Central memory CD8-positive, alpha-beta T cell (primary cell): ENCODE data around the gene IGSF6.
"Not testable (repeated sequence)": the region's sequence is repeated elsewhere in the genome, so short reads cannot be mapped to it uniquely, and the experiment has no call there.

Experiments used
- ATAC-seq: fragments of 150-1000 bp; cut with Tn5 transposase; replicated peaks from 2 replicates; pipeline ENCODE4 v1.10.0; 2022; ENCODE audit warnings: mild to moderate bottlenecking, moderate FRiP score, moderate number of reproducible peaks; ENCODE audit not compliant: poor library complexity, severe bottlenecking; ENCODE audit errors: extremely low read depth
- DNase-seq, 2 donors: peaks; one replicate each; pipeline ENCODE4 v3.0.0; 2021; ENCODE audit warnings: low spot score in 2 of 2
- H3K27ac Mint-ChIP-seq: one replicate; pipeline ENCODE4 v1.8.0; 2022; ENCODE audit warnings: low read depth, mild to moderate bottlenecking, moderate library complexity, mixed read lengths
- H3K27me3 Mint-ChIP-seq: one replicate; pipeline ENCODE4 v1.8.0; 2022; ENCODE audit warnings: mixed read lengths
- H3K36me3 Mint-ChIP-seq: one replicate; pipeline ENCODE4 v1.8.0; 2022; ENCODE audit warnings: mild to moderate bottlenecking, moderate library complexity, mixed read lengths; ENCODE audit not compliant: insufficient read depth
- H3K4me1 Mint-ChIP-seq: one replicate; pipeline ENCODE4 v1.8.0; 2022; ENCODE audit warnings: mixed read lengths
- H3K4me3 Mint-ChIP-seq: one replicate; pipeline ENCODE4 v1.8.0; 2022; ENCODE audit warnings: mild to moderate bottlenecking, moderate library complexity, mixed read lengths
- H3K9me3 Mint-ChIP-seq: one replicate; pipeline ENCODE4 v1.8.0; 2022; ENCODE audit warnings: mixed read lengths

The IGSF6 gene

GRCh38 chr16:21652453-21652852 lies at the start of gene IGSF6:
Gene IGSF6, minus strand, starts transcription at chr16:21652608. Its CDS starts 10 bp downstream, at chr16:21652598.
- ATAC-seq (no peak), DNase-seq (no peak)
- Mint-ChIP-seq H3K27ac (peak within 1 kb of the TSS; percentile 67), H3K9me3 (no peaks in the 10 kb centered on the region), H3K27me3 (no peaks in the 10 kb centered on the region), H3K36me3 (peaks cover 26% of the 10 kb centered on the region), H3K4me1 (peaks cover 29% of the 10 kb centered on the region), H3K4me3 (no peak within 1 kb of the TSS)

- no peak for ATAC-seq
- Mint-ChIP-seq H3K27ac (no peak overlapping the region), H3K9me3 (no peaks in the 10 kb centered on the region), H3K4me3 (no peak overlapping the region), H3K36me3 (no peaks in the 10 kb centered on the region), H3K4me1 (no peaks in the 10 kb centered on the region), H3K27me3 (no peaks in the 10 kb centered on the region)
- DNase-seq, result no peak
Measured at GRCh38 chr16:21701271-21701670, 48.9 kb upstream of the IGSF6 start.

- ATAC-seq, result no peak
- Mint-ChIP-seq H3K9me3 (no peaks in the 10 kb centered on the region), H3K27me3 (no peaks in the 10 kb centered on the region), H3K4me3 (no peak overlapping the region), H3K36me3 (no peaks in the 10 kb centered on the region), H3K4me1 (no peaks in the 10 kb centered on the region), H3K27ac (no peak overlapping the region)
- DNase-seq, result no peak
Measured at GRCh38 chr16:21698169-21699032, 46.0 kb upstream of the IGSF6 start.

- no peak for ATAC-seq
- DNase-seq, result no peak
Measured at GRCh38 chr16:21697032-21697431, 44.6 kb upstream of the IGSF6 start.

GRCh38 chr16:21694609-21695008 lies 42.2 kb upstream of the IGSF6 start:
- no peaks in the 10 kb centered on the region for H3K36me3 Mint-ChIP-seq
- DNase-seq (no peak), ATAC-seq (no peak)
- no peak overlapping the region for H3K4me3 Mint-ChIP-seq
- no peaks in the 10 kb centered on the region for H3K9me3 Mint-ChIP-seq
- H3K4me1 Mint-ChIP-seq, result no peaks in the 10 kb centered on the region
- no peak overlapping the region for H3K27ac Mint-ChIP-seq
- H3K27me3 Mint-ChIP-seq, result no peaks in the 10 kb centered on the region

More at GRCh38 chr16:21697032-21697431, 44.6 kb upstream of the IGSF6 start:
- Mint-ChIP-seq H3K27ac (no peak overlapping the region), H3K36me3 (no peaks in the 10 kb centered on the region), H3K9me3 (no peaks in the 10 kb centered on the region), H3K4me3 (no peak overlapping the region), H3K27me3 (no peaks in the 10 kb centered on the region), H3K4me1 (no peaks in the 10 kb centered on the region)

- not testable (repeated sequence) for ATAC-seq, H3K4me1 Mint-ChIP-seq
Measured at GRCh38 chr16:21690967-21691366, 38.6 kb upstream of the IGSF6 start.

GRCh38 chr16:21689107-21689506 lies 36.7 kb upstream of the IGSF6 start:
- peaks cover 4% of the 10 kb centered on the region for H3K4me1 Mint-ChIP-seq
- H3K27ac Mint-ChIP-seq, result no peak overlapping the region
- ATAC-seq, result no peak
- no peak overlapping the region for H3K4me3 Mint-ChIP-seq
- H3K36me3 Mint-ChIP-seq, result no peaks in the 10 kb centered on the region
- no peaks in the 10 kb centered on the region for H3K9me3 Mint-ChIP-seq
- DNase-seq, result no peak
- no peaks in the 10 kb centered on the region for H3K27me3 Mint-ChIP-seq

More at GRCh38 chr16:21690967-21691366, 38.6 kb upstream of the IGSF6 start:
- H3K9me3 Mint-ChIP-seq, H3K27ac Mint-ChIP-seq, H3K4me3 Mint-ChIP-seq, DNase-seq, H3K36me3 Mint-ChIP-seq, H3K27me3 Mint-ChIP-seq: not testable (repeated sequence)

- DNase-seq, result no peak
- Mint-ChIP-seq H3K27me3 (no peaks in the 10 kb centered on the region), H3K9me3 (no peaks in the 10 kb centered on the region), H3K27ac (no peak overlapping the region), H3K4me3 (no peak overlapping the region), H3K36me3 (no peaks in the 10 kb centered on the region), H3K4me1 (peaks cover 4% of the 10 kb centered on the region)
- no peak for ATAC-seq
Measured at GRCh38 chr16:21685034-21685455, 32.6 kb upstream of the IGSF6 start.

- no peaks in the 10 kb centered on the region for H3K9me3 Mint-ChIP-seq
- peak; percentile 11 to 17 for DNase-seq
- no peak overlapping the region for H3K27ac Mint-ChIP-seq
- no peaks in the 10 kb centered on the region for H3K36me3 Mint-ChIP-seq
- ATAC-seq, result no peak
- peaks cover 4% of the 10 kb centered on the region for H3K4me1 Mint-ChIP-seq
- H3K4me3 Mint-ChIP-seq, result no peak overlapping the region
- no peaks in the 10 kb centered on the region for H3K27me3 Mint-ChIP-seq
Measured at GRCh38 chr16:21684199-21684598, 31.8 kb upstream of the IGSF6 start.

- no peak overlapping the region for H3K27ac Mint-ChIP-seq
- no peaks in the 10 kb centered on the region for H3K9me3 Mint-ChIP-seq
- no peaks in the 10 kb centered on the region for H3K36me3 Mint-ChIP-seq
- H3K4me1 Mint-ChIP-seq, result peaks cover 4% of the 10 kb centered on the region
- ATAC-seq (no peak), DNase-seq (no peak)
- H3K27me3 Mint-ChIP-seq, result no peaks in the 10 kb centered on the region
- no peak overlapping the region for H3K4me3 Mint-ChIP-seq
Measured at GRCh38 chr16:21683184-21683583, 30.8 kb upstream of the IGSF6 start.

- not testable (repeated sequence) for H3K36me3 Mint-ChIP-seq, ATAC-seq, H3K4me3 Mint-ChIP-seq, DNase-seq, H3K27ac Mint-ChIP-seq, H3K27me3 Mint-ChIP-seq, H3K4me1 Mint-ChIP-seq, H3K9me3 Mint-ChIP-seq
Measured at GRCh38 chr16:21680714-21681113, 28.3 kb upstream of the IGSF6 start.

- H3K27me3 Mint-ChIP-seq, H3K9me3 Mint-ChIP-seq, H3K4me3 Mint-ChIP-seq, H3K4me1 Mint-ChIP-seq, ATAC-seq, DNase-seq, H3K27ac Mint-ChIP-seq, H3K36me3 Mint-ChIP-seq: not testable (repeated sequence)
Measured at GRCh38 chr16:21674456-21674855, 22.0 kb upstream of the IGSF6 start.

GRCh38 chr16:21673469-21673868 lies 21.1 kb upstream of the IGSF6 start:
- H3K27ac Mint-ChIP-seq, result no peak overlapping the region
- H3K9me3 Mint-ChIP-seq, result no peaks in the 10 kb centered on the region
- no peaks in the 10 kb centered on the region for H3K36me3 Mint-ChIP-seq
- no peak for ATAC-seq
- DNase-seq, result no peak
- no peaks in the 10 kb centered on the region for H3K4me1 Mint-ChIP-seq
- no peaks in the 10 kb centered on the region for H3K27me3 Mint-ChIP-seq
- no peak overlapping the region for H3K4me3 Mint-ChIP-seq
